Measurements from ENCODE around the gene EVPLL. TPM values are rescaled to one million over a fixed set of nuclear protein-coding genes. Genes with fewer than 3 reads are reported as not detected.
A peak's percentile ranks its signal among the peaks of the same experiment; 100 is the strongest.
"Not testable (repeated sequence)": the region's sequence is repeated elsewhere in the genome, so short reads cannot be mapped to it uniquely, and the experiment has no call there.

EVPLL gene
- total RNA-seq, 2 experiments from 2014 or later, result not detected

- ChIA-PET CTCF (interaction anchor here (0.6 to 1.1 kb wide), 3 partner anchors 11 to 263 kb away, joined by 4 to 5 read pairs (median 4); no protein-coding TSS in a partner anchor), POLR2A (no interaction called here)
- Mint-ChIP-seq H3K9me3 (no peaks in the 10 kb centered on the region), H3K4me3 (peak within 1 kb of the TSS; percentile 91), H3K27me3 (no peaks in the 10 kb centered on the region), H3K4me1 (peaks cover 24% of the 10 kb centered on the region), H3K27ac (peak within 1 kb of the TSS; percentile 92), H3K36me3 (ENCODE audit: low read depth) (peaks cover 11% of the 10 kb centered on the region)
- peak; percentile 92 for DNase-seq
These were observed 14.2 kb upstream of the EVPLL start, which contains the start of gene SHMT1 for GRCh38 chr17:18363101-18364049. Gene SHMT1, minus strand, starts transcription at chr17:18363550. Its CDS starts 7,569 bp downstream, at chr17:18355981.

GRCh38 chr17:18364166-18364565 is 13.4 kb upstream of the EVPLL start:
- no peak for DNase-seq
- Mint-ChIP-seq H3K4me1 (peaks cover 24% of the 10 kb centered on the region), H3K9me3 (no peaks in the 10 kb centered on the region), H3K4me3 (no peak overlapping the region), H3K36me3 (ENCODE audit: low read depth) (peaks cover 10% of the 10 kb centered on the region), H3K27ac (peak overlapping the region; percentile 57), H3K27me3 (no peaks in the 10 kb centered on the region)
- ChIA-PET POLR2A (interaction anchor here (0.6 kb wide), 1 partner anchor 236 kb away, joined by 6 read pairs; no protein-coding TSS in a partner anchor), CTCF (interaction anchor here (0.8 kb wide), 1 partner anchor 44 kb away, joined by 5 read pairs; no protein-coding TSS in a partner anchor)

DNA sequence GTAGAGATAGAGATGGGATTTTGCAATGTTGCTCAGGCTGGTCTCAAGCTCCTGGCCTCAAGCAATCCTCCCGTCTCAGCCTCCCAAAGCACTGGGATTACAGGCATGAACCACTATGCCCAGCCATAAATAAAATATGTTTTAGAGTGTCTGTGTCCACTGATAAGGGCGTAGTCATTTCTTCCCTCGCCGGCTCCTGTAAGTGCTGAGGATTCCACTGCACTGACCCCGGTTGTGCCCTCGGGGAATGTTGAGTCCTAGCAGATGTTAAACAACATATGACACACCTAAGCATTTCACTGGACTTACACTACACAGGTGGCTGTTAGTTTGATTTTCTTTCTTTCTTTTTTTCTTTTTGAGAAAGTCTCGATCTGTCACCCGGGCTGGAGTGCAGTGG is 8.6 kb upstream of the EVPLL start:
- Mint-ChIP-seq H3K36me3 (ENCODE audit: low read depth) (no peaks in the 10 kb centered on the region), H3K4me1 (peaks cover 10% of the 10 kb centered on the region), H3K27ac (no peak overlapping the region), H3K9me3 (no peaks in the 10 kb centered on the region), H3K27me3 (peaks cover 9% of the 10 kb centered on the region), H3K4me3 (no peak overlapping the region)
- POLR2A ChIA-PET, result no interaction called here
- CTCF ChIA-PET, result no interaction called here
- no peak for DNase-seq

GRCh38 chr17:18370761-18371160 is 6.8 kb upstream of the EVPLL start:
- ChIA-PET POLR2A (no interaction called here), CTCF (no interaction called here)
- H3K36me3 Mint-ChIP-seq (ENCODE audit: low read depth), result no peaks in the 10 kb centered on the region
- no peak overlapping the region for H3K27ac Mint-ChIP-seq
- DNase-seq, result no peak
- peaks cover 10% of the 10 kb centered on the region for H3K4me1 Mint-ChIP-seq
- H3K4me3 Mint-ChIP-seq, result no peak overlapping the region
- no peaks in the 10 kb centered on the region for H3K9me3 Mint-ChIP-seq
- H3K27me3 Mint-ChIP-seq, result peaks cover 9% of the 10 kb centered on the region

GRCh38 chr17:18371455-18371854 is 6.1 kb upstream of the EVPLL start:
- DNase-seq, result no peak
- peaks cover 9% of the 10 kb centered on the region for H3K27me3 Mint-ChIP-seq
- CTCF ChIA-PET, result no interaction called here
- H3K4me1 Mint-ChIP-seq, result peaks cover 10% of the 10 kb centered on the region
- H3K36me3 Mint-ChIP-seq (ENCODE audit: low read depth), result no peaks in the 10 kb centered on the region
- no peaks in the 10 kb centered on the region for H3K9me3 Mint-ChIP-seq
- no peak overlapping the region for H3K27ac Mint-ChIP-seq
- no peak overlapping the region for H3K4me3 Mint-ChIP-seq
- POLR2A ChIA-PET, result no interaction called here

- H3K27ac Mint-ChIP-seq; H3K36me3 Mint-ChIP-seq (ENCODE audit: low read depth); H3K4me3 Mint-ChIP-seq; H3K27me3 Mint-ChIP-seq; H3K9me3 Mint-ChIP-seq; DNase-seq; POLR2A ChIA-PET: not testable (repeated sequence)
- peaks cover 15% of the 10 kb centered on the region for H3K4me1 Mint-ChIP-seq
- CTCF ChIA-PET, result interaction anchor here (0.6 kb wide), 2 partner anchors 26 to 72 kb away, joined by 3 to 4 read pairs; no protein-coding TSS in a partner anchor
These were observed 4.4 kb upstream of the EVPLL start for GRCh38 chr17:18373181-18373580.

DNA sequence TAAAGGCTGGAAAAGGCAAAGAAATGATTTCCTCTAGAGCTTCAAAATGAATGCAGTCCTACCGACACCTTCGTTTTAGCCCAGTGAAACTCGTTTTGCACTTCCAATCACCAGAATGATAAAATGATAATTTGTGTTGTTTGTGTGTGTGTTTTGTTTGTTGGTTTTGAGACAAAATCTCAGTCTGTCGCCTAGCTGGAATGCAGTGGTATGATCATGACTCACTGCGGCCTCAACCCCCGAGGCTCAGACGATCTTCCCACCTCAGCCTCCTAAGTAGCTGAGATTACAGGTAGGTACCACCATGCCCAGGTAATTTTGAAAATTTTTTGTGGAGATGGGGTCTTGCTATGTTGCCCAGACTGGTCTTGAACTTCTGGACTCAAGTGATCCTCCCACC is 3.4 kb upstream of the EVPLL start:
- H3K4me1 Mint-ChIP-seq, result peaks cover 15% of the 10 kb centered on the region
- ChIA-PET POLR2A (no interaction called here), CTCF (interaction anchor here (1.0 kb wide), 1 partner anchor 11 kb away, joined by 4 read pairs; the partner anchor contains the start of gene SHMT1)
- H3K4me3 Mint-ChIP-seq, result no peak overlapping the region
- H3K27ac Mint-ChIP-seq, result no peak overlapping the region
- H3K9me3 Mint-ChIP-seq, result no peaks in the 10 kb centered on the region
- no peaks in the 10 kb centered on the region for H3K36me3 Mint-ChIP-seq (ENCODE audit: low read depth)
- peaks cover 9% of the 10 kb centered on the region for H3K27me3 Mint-ChIP-seq
- DNase-seq, result no peak

- H3K27ac Mint-ChIP-seq, result no peak overlapping the region
- no peak for DNase-seq
- H3K4me3 Mint-ChIP-seq, result no peak overlapping the region
- ChIA-PET POLR2A (no interaction called here), CTCF (no interaction called here)
- H3K9me3 Mint-ChIP-seq, result no peaks in the 10 kb centered on the region
- peaks cover 7% of the 10 kb centered on the region for H3K27me3 Mint-ChIP-seq
- peaks cover 7% of the 10 kb centered on the region for H3K4me1 Mint-ChIP-seq
- H3K36me3 Mint-ChIP-seq (ENCODE audit: low read depth), result no peaks in the 10 kb centered on the region
These were observed 577 bp downstream of the EVPLL start for GRCh38 chr17:18378205-18378505.

GRCh38 chr17:18378614-18379013 is 1.0 kb downstream of the EVPLL start:
- CTCF ChIA-PET, H3K4me1 Mint-ChIP-seq, DNase-seq: not testable (repeated sequence)

DNA sequence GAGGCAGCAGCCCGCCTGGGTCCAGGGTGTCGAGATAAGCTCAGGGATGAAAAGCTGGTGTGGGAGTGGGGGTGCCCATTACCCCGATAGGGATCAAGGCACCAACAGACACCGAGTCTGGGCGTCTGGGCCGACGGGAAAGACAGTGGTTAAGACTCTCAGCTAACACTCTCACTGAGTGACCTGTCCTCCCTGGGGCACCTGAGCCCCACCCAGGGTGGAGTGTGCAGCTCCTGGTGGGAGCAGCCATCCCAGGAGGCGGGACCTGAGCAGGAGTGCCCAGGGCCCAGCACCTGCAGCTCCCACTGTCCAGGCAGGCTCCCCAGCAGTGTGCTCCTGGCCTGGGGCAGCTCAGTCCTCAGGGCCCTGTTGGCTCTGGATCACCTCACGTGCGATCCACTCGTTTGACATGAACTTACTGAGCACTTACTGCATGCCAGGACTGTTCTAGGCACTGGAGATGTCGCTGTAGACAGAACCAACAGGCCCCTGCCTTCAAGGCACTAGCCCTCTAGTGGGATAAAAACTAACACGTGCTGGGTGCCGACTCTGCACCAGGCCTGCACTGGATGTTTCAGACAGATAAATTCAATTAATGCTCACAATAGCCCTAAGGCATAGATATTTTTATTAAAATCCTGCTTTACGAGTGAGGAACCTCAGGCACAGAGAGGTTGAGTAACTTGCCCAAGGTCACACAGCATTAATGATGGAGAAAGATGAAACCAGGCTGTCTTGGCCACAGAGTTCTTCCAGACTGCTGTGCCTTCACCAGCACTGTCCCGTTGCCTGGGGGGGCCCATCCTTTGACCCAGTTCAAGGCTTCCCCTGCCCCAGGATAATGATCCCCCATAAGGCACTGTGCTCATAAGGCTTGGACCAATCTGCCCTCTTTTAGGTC is 1.9 kb downstream of the EVPLL start:
- H3K4me3 Mint-ChIP-seq, result no peak overlapping the region
- CTCF ChIA-PET, result no interaction called here
- no peaks in the 10 kb centered on the region for H3K36me3 Mint-ChIP-seq (ENCODE audit: low read depth)
- no peak for DNase-seq
- H3K9me3 Mint-ChIP-seq, result no peaks in the 10 kb centered on the region
- no peak overlapping the region for H3K27ac Mint-ChIP-seq
- POLR2A ChIA-PET, result no interaction called here
- H3K27me3 Mint-ChIP-seq, result peaks cover 11% of the 10 kb centered on the region
- H3K4me1 Mint-ChIP-seq, result peaks cover 5% of the 10 kb centered on the region

More at GRCh38 chr17:18378614-18379013, 1.0 kb downstream of the EVPLL start:
- H3K27me3 Mint-ChIP-seq; POLR2A ChIA-PET; H3K36me3 Mint-ChIP-seq (ENCODE audit: low read depth); H3K9me3 Mint-ChIP-seq; H3K4me3 Mint-ChIP-seq; H3K27ac Mint-ChIP-seq: not testable (repeated sequence)

DNA sequence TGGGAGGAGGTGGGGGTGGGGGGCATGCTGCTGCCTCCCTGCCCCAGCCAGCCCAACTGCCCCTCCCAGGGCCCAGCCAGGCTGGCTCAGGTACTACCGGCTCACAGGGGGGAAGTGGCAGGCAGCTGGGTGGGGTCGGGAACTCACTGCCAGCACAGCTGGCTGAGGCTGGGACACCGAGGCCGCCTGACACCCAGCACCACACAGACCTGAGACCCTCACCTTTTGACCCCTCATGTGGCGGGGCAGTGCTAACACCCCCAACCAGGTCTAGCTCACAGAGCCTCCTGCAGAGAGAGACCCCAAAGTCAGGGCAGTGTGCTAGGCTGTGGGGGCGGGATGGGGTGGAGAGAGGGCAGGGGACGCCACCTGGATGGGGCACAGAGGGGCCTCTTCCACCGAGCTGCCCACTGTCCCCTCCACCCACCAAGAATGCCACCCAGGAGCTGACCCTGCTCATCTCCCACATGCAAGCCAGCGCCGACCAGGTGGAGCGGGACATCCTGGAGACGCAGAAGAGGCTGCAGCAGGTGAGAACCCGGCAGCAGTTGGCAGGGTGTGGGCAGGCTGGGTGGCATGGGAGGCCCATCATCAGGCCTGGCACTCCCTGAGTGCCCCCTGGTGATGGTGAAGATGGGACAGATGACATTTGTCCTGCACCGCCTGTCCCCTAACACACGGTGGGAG is 3.0 kb downstream of the EVPLL start:
- ChIA-PET CTCF (no interaction called here), POLR2A (no interaction called here)

DNA sequence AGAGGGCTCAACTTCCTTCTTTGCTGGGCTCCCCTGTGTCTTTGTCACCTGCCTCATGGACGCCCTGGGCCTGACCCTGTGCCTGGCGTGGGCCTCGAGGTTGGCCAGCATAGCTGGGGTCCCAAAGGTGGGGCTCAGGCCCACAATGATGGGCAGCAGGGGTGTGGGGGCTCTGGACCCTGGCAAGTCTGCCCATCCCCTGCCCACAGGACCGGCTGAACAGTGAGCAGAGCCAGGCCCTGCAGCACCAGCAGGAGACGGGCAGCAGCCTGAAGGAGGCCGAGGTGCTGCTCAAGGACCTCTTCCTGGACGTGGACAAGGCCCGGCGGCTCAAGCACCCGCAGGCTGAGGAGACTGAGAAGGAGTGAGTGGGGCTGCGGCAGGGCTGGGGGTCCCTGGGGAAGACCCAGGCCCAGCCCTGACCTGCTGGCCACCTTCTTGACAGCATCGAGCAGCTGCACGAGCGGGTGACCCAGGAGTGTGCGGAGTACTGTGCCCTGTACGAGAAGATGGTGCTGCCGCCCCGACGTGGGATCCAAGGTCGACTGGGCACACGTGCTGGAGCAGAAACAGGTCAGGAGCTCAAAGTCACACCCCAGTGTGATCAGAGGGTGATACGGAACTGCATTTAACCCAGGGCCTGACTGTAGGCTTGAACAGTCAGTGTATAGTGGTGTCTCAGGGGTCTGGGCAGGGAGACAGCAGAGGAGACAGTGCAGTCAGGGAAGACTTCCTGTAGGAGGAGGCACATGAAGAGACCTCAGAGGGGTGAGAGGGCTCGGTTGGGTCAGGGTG is 3.8 kb downstream of the EVPLL start:
- Mint-ChIP-seq H3K9me3 (no peaks in the 10 kb centered on the region), H3K36me3 (ENCODE audit: low read depth) (no peaks in the 10 kb centered on the region), H3K27me3 (peaks cover 21% of the 10 kb centered on the region), H3K4me1 (peaks cover 5% of the 10 kb centered on the region), H3K27ac (no peak overlapping the region), H3K4me3 (no peak overlapping the region)
- POLR2A ChIA-PET, result no interaction called here
- DNase-seq, result no peak
- CTCF ChIA-PET, result interaction anchor here (0.6 kb wide), 1 partner anchor 207 kb away, joined by 4 read pairs; no protein-coding TSS in a partner anchor

More for the DNA sequence above, 3.0 kb downstream of the EVPLL start:
- no peaks in the 10 kb centered on the region for H3K36me3 Mint-ChIP-seq (ENCODE audit: low read depth)
- H3K4me1 Mint-ChIP-seq, result peaks cover 5% of the 10 kb centered on the region
- no peak overlapping the region for H3K4me3 Mint-ChIP-seq
- H3K27ac Mint-ChIP-seq, result no peak overlapping the region
- H3K27me3 Mint-ChIP-seq, result peaks cover 15% of the 10 kb centered on the region
- H3K9me3 Mint-ChIP-seq, result no peaks in the 10 kb centered on the region
- no peak for DNase-seq

All from activated CD4-positive, alpha-beta T cell treated with anti-CD3 and anti-CD28 coated beads, Interleukin-2, amount 10 ng/mL, durations not matched to agents 7 days and 5 days (primary cell).